Jurkat, Clone E6-1 (cell line): ENCODE results near the gene WWOX.
A peak's percentile ranks its signal among the peaks of the same experiment; 100 is the strongest.

Experiments
- DNase-seq: peaks from one replicate; pipeline ENCODE4 v3.0.0-alpha.2; 2011; ENCODE audit warnings: low read depth, low spot score
- H3K4me3 ChIP-seq: 2 replicates; pipeline ENCODE4 v1.5.1; 2011; ENCODE audit warnings: mild to moderate bottlenecking, low read length, control low read depth, moderate library complexity

The WWOX gene

DNA sequence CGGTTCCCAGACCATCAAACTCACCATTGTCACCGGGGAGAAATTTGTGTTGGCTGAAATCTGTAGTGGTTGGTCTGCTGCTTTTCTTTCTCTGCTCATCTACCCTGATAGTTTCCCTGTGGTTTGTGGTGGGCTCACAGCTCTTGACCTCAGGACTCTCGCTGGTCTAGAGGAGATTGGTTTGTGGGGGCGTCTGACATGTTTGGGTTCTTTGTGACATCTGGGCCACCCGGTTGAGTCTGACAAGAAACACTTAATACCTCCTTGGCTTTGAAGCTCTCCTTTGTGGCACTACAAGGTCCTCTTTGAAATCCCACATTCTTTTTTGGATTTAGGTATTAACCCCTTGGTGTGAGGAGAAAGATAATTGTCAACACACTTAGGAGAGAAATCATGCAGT lies 662.0 kb downstream of the WWOX start:
- H3K4me3 ChIP-seq = no peak overlapping the region
- DNase-seq = no peak

DNA sequence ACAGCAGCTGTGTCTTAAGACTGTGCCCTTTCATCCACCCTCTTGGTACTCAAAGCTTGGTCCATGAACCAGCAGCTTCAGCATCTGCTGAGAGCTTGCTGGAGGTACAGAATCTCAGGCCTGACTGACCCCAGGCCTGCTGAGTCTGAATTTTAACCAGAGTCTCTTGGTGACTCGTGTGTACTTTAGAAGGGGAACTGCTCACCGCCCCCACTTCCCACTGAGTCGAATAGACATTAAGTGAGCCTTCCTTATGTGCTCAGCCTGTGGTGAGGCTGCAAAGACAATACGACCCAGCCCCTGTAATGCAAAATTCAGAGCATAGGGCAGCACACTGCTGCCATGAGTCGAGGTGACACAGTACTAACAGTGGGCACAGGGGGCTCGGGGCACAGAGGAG lies 662.8 kb downstream of the WWOX start:
- no peak overlapping the region for H3K4me3 ChIP-seq
- DNase-seq = no peak

DNA sequence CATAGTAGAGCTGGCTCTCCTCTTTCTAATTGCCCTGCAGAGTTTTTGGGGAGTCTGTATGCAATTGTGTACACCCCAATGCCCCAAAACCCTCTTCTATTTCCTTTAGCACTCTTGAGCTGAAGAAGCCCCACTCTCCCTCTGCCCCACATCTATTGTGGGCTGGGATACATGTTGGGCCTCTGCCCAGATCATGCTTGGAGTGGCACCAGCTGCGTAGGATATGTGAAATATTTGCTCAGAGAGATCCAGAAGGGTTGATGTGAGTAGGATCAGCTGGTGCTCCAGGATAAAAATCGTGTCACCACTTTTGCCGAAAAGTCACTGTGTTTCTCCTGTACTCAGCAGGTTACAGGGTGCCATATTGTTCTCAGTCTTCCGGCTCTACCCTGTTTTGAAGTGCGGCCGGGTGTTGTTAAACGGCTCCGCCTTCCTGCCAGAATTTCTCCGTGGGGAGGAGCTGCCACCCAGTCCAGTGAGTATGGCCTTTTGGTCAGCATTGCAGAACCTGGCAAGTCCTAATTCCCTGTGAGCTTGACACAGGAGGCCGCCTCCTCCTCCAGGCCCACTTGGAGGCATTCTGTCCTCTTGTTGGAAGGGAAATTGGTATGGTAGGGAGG lies 664.5 kb downstream of the WWOX start:
- no peak for DNase-seq
- H3K4me3 ChIP-seq = no peak overlapping the region

DNA sequence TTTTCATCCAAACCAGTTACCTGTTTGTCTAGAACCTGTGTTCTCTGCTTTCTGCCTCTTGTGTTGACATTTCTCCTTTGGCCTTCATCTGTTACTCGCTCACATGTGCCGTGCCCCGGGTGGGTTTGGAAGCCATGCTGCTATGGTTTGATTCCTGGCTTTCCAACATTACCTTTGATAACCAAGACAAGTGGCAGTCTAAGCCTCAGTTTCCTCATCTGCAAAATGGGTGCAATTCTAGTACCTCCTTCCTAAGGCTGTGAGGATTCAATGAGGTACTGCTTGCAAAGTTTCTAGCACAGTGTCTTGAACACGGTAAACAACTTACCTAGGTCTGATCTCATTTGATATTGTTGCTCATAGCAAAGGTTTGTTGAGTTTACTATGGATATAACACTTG lies 665.0 kb downstream of the WWOX start:
- no peak overlapping the region for H3K4me3 ChIP-seq
- DNase-seq = no peak

DNA sequence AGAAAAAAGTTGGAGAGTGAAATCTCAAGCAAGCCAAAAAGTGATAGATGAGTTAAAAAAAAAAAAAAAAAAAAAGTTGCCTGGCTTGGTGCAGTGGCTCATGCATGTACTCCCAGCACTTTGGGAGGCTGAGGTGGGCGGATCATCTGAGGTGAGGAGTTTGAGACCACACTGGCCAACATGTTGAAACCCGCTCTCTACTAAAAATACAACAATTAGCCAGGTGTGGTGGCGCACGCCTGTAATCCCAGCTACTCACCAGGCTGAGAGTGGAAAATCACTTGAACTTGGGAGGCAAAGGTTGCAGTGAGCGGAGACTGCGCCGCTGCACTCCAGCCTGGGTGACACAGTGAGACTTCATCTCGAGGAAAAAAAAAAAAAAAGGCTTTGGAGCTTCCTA lies 668.8 kb downstream of the WWOX start:
- no peak for DNase-seq
- no peak overlapping the region for H3K4me3 ChIP-seq

DNA sequence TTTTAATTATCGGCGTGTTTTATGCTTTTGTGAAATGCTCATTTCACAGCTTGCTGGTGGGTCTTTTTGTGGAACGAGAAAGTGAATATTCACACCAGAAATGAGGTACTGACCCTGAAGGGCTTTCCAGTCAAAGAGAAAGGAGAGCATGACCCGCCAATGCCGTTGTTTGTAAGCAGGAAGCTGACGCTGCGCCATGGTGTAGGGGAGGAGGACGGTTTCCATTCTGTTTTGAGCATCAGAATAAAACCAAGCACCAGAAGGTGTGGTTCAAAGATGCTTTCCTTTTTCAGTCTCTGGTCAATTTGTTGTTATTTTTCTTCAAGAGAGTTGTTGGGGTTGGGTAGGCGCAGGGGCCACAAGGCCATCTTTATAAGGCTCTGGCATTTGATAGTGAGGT lies 669.3 kb downstream of the WWOX start:
- no peak for DNase-seq
- H3K4me3 ChIP-seq = no peak overlapping the region

DNA sequence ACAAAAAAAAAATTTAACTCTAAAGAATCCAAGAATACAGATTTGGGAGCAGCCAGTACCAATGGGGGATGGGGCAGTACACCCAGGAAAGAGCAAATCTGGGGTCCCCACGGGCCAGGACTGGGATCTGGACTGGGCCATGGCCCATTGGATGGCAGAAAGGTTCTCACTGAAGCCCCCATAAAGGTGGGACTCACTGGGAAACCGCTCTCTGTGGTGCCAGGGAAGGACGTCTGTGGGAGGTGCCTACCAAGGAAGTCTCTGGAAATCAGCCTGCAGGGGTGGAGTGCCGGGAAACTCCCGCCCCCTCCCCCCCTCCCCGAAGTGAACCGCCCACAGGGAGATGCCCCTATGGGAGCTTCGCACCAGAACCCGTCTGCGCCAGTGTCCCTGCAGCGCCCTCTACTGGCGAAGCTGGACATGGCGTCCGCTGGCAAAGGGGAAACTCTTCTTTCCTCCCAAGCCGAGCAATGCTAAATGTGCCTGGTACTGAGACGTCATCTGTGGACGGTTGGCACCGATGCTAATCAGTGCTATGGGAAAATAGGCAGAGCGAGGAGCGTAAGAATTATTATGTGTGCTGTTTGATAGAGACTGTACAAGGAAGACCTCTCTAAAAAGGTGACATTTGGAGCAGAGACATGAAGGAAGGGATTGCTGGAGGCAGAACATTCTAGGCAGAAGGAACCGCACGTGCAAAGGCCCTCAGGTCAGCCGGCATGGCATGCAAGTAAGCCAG lies 671.1 kb downstream of the WWOX start:
- DNase-seq = peak; percentile 42
- H3K4me3 ChIP-seq = no peak overlapping the region

DNA sequence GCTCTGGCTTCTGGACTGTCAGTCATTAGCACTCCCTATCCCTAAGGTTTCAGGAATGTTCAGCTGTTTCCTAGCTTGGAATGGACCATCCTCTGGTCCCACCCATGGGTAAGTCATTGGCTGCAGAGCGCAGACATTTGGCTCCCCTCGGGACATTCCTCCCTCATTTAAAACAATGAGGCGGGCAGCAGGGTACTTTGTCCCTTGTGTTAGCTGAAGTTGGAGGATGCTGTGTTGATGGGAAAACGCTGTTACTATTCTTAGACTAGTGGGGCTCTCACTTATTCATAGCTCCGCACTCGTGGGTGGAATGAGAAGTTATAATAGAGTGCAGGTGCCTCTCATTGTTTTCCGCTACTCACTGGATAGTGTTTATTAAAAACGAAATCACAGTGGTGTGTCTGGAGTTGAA lies 673.8 kb downstream of the WWOX start:
- DNase-seq = no peak
- H3K4me3 ChIP-seq = no peak overlapping the region

DNA sequence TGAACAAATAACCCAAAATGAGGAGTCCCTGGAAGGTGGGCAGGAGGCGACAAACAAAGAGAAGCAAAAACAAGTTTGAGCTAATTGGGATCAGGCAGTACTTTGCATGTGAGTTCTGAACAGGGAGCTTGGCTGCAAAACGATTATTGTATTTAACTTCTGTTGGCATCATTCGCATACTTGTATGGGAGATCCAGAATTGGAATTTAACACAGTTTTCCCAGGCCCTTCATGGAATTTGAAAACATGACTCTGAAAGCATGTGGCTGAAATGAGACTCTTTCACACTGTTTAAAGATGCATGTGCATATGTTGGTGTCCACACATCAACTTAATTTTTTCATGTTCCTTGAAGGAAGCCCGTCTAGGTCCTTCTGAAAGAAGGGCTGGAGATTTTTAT lies 674.3 kb downstream of the WWOX start:
- no peak overlapping the region for H3K4me3 ChIP-seq
- DNase-seq = no peak

DNA sequence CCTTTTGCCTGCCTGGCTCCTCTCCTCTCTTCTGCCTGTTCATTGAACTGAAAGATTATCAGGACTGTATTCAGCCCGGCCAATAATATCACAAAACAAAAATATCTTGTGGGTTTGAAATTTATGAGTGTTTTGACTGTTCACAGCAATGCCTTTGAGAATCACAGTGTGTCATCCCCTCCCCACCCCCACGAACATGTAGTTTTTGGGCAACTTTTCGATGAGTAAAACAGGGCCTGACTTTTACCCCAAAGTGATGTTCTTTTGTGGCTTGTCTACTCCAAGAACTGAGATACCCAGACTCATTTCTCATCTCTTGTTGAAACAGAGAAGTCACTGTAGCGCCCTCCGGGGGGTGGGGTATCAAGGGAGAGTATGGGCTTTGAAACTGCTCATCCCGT lies 675.7 kb downstream of the WWOX start:
- no peak for DNase-seq
- no peak overlapping the region for H3K4me3 ChIP-seq

DNA sequence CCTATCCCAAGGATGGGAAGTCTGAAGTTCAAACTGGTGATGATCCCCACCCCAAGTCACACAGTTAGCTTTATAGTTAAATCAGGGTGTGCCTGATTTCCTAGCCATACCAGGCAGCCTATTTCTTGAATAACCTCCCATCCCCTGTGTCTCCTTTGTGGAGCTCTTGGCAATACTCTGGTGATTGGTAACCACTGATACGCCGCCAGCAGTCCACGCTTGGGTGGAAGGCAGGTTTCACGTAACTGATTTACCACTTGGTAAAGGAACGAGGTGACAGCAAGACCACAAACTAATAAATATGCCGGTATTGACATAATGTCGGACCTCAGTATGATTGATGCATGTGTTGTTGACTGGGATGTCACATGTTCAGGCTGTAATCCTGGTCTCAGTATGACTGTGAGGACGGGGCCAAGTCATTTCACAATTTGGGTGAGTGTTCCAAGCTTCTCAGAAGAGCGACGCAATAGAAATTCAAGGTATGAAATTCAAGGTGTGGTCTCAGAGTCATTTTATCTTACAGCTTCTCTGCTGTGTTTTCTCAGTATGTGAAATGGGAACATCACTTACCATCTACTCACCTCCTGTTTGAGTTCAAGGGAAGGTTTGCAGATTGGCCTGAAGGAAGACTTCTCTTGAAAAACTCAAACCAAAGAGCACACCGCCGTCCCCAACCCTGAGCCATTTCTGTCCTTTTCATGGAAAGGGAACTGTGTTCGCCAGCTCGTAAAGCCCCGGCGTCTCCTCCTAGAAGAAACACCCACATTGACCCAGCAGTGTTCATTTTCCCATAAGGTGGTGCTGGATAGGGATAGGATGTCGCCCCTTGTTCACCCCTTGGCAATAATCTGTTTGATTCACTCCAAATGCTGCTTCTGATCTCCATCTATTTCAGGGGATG lies 678.9 kb downstream of the WWOX start:
- H3K4me3 ChIP-seq = no peak overlapping the region
- no peak for DNase-seq

DNA sequence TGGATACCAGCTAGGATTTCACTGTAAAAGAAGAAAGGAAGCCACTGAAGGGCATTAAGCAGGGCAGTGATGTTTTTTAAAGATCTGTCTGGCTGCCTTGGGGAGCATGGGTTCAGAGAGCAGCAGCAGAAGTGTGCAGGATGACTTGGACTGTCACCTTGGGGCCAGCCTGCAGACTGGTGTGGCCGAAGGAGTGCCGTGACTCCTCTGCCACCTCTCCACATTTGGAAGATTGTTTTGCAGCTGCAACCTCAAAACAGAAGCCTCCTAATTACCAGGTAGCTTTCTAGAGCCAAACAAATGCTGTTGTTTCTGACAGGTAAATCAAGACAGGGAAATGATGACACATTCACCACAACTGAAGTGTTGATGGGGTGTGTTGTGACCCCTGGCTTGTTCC lies 681.4 kb downstream of the WWOX start:
- no peak overlapping the region for H3K4me3 ChIP-seq
- DNase-seq = no peak

DNA sequence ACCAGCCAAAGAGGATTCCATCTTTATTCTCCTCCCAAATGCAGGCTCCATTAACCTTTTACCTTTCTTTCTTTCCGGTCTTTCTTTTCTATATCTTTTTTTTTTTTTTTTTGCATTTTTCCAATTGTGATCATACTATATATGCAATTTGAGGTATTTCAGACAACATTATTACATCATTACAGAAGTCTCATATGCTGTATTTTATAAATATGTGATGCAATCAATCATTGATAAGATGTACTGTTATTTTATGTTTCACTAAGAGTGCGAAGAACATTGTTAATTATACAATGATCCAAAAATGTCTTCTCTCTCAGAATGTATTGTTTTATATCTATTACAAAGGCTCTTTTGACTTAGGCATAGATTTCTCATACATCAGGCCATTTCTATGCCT lies 683.1 kb downstream of the WWOX start:
- no peak overlapping the region for H3K4me3 ChIP-seq
- DNase-seq = no peak

DNA sequence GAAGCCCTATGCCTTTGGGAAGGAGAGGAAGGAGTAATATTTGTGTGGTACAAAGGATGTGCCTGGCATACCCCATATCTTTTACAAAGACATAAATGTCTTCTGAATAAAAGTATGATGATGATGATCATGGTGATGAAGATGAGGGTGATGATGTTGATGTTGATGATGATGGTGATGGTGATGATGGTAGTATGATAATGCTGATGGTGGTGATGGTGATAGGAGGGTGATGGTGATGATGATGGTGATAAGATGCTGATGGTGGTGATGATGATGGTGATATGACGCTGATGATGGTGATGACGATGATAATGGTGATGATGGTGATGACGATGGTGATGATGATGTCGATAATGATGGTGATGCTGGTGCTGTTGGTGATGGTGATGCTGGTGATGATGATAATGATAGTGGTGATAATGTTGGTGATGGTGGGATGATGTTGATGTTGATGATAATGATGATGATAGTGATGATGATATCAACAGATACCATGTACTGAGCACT lies 684.2 kb downstream of the WWOX start:
- no peak for DNase-seq
- no peak overlapping the region for H3K4me3 ChIP-seq

DNA sequence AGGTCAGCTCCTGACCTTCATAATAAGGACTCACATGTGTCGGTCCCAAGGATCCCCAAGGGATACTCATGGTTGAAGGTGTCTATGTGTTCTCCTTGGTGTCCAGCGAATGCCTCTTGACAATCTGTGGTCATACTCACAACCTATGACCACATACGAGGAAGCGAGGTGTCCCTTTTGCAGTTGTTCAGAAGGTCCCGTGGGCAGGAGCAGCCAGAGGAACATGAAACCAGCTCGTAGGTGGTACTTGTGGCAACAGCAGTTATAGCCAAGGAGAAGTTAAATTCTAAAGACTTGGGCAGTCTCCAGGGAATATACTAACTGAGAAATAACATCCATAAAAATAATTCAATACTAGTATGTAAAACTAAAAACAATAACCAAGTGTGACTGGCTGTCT lies 685.3 kb downstream of the WWOX start:
- DNase-seq = no peak
- H3K4me3 ChIP-seq = no peak overlapping the region

DNA sequence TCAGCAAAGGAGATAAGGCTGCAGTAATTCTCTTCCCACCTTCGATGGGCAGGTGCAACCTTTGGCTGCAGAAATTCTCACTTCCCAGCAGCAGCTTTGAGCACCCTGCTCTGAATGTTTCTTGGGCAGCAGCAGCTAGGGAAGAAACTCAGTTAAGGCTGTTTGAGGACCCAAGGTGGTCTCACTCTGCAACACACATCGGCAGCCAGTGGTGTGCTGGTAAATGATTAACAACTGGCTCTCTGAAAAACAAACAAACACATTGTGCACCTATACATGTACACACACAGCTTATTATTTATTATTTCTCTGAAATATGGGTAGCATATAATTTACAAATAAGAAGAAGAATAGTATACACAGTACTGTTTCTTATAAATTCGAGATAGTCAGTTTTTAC lies 685.8 kb downstream of the WWOX start:
- DNase-seq = no peak
- H3K4me3 ChIP-seq = no peak overlapping the region

DNA sequence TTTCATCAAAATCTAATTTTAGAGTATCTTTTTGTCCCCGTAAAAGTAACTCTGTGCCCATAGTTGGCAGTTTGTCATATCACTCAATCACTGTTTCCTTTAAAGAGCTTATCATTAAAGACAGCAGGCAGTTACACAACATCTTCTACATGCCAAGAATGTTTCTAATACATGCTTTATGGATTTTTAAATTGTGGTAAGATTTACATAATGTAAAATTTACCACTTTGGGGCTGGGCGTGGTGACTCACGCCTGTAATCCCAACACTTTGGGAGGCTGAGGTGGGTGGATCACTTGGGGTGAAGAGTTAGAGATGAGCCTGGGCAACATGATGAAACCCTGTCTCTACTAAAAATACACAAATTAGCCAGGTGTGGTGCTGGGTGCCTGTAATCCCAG lies 687.2 kb downstream of the WWOX start:
- DNase-seq = no peak
- no peak overlapping the region for H3K4me3 ChIP-seq

DNA sequence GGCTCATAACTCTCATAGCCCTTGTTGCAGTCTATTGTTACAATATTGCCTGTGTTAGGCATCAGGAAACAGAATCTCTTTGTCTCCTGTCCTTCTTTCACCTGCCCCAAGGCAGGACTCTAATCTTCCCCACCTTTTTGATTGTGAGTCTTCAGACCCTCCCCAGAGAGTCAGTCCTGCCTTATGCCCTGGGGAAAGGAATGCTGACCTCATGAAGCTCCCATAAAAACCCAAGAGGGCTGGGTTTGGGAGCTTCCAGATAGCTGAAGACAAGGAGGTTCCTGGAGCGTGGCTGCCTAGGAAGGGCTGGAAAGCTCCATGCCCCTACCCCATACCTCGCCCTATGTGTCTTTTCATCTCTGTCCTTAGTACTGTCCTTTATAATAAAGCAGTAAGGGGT lies 688.8 kb downstream of the WWOX start:
- DNase-seq = no peak
- no peak overlapping the region for H3K4me3 ChIP-seq

DNA sequence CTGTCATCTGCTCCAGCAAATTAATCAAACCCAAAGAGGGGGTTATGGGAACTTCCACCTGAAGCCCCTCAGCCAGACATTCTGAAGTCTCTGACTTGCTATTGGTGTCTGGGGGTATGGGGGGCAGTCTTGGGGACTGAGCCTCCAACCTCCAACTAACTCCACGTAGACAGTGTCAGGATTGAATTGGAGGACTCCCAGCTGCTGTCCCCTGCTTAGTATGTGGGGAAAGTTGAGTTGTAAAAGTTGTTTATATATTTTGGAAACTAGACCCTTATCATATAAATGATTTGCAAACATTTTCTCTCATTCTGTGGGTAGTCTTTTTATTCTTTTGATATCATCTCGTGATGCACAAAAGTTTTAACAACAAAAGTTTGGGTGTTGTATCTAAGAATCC lies 689.2 kb downstream of the WWOX start:
- no peak for DNase-seq
- no peak overlapping the region for H3K4me3 ChIP-seq

DNA sequence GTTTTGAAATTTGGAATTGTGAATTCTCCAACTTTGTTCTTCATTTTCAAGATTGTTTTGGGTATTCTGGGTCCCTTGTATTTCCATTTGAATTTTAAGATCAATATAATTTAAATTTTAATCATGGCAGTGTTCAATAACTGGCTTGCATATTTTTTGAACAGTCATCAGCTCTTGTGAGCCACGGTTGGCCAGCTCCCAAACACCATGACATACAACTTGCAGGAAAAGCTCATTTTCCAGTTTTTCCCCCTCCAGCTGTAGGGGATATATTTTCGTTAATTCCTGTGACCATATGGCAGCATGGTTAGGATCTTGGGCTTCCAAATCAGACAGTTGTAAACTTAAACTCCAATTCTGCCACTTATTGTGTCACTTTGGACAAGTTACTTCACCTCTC lies 690.1 kb downstream of the WWOX start:
- no peak overlapping the region for H3K4me3 ChIP-seq
- DNase-seq = no peak
